Liver (tissue), 3 donors: ENCODE data around the gene TTI1.

Source experiments
- CTCF ChIP-seq: fragments of 150-350 bp; IDR thresholded peaks from 2 replicates; pipeline ENCODE4 v1.5.1; 2017; ENCODE audit warnings: improper control_type of control experiment, low read depth, low read length; ENCODE audit not compliant: missing input control
- GABPA ChIP-seq, 2 donors: IDR thresholded peaks in 1 of 2; conservative IDR thresholded peaks in 1 of 2; 2 replicates each; pipeline ENCODE4 v1.6.1; 2016; ENCODE audit warnings: antibody characterized with exemption in 2 of 2, mild to moderate bottlenecking in 1 of 2, moderate library complexity in 1 of 2
- MAX ChIP-seq: IDR thresholded peaks from 2 replicates; pipeline ENCODE4 v1.6.1; 2016; ENCODE audit warnings: antibody characterized with exemption
- NR2F2 ChIP-seq: IDR thresholded peaks from 2 replicates; pipeline ENCODE4 v1.6.1; 2016; ENCODE audit warnings: antibody characterized with exemption
- REST ChIP-seq: IDR thresholded peaks from 2 replicates; pipeline ENCODE4 v1.6.1; 2016; ENCODE audit warnings: antibody characterized with exemption, mild to moderate bottlenecking
- RXRA ChIP-seq, 2 donors: IDR thresholded peaks; 2 replicates each; pipeline ENCODE4 v1.6.1; 2017 to 2018; ENCODE audit warnings: antibody characterized with exemption in 2 of 2, mild to moderate bottlenecking in 1 of 2
- SP1 ChIP-seq: IDR thresholded peaks from 2 replicates; pipeline ENCODE4 v1.6.1; 2018; ENCODE audit warnings: antibody characterized with exemption, mild to moderate bottlenecking
- ZBTB33 ChIP-seq: IDR thresholded peaks from 2 replicates; pipeline ENCODE4 v1.6.1; 2016; ENCODE audit warnings: antibody characterized with exemption
- TF ChIP-seq, protein P1 (sequence below): IDR thresholded peaks from 2 replicates; pipeline ENCODE4 v1.6.1; 2016; ENCODE audit warnings: antibody characterized with exemption
- donor health status: healthy.
- donor health status: healthy.

- TF ChIP-seq GABPA (IDR thresholded peaks at IDR 0.05 in 1 of 2, conservative IDR thresholded peaks at IDR 0.05 in 1 of 2) (no peak), CTCF (no peak), SP1 (no peak), RXRA (IDR thresholded peaks at IDR 0.05) (no peak), REST (no peak), MAX (no peak), ZBTB33 (no peak), NR2F2 (no peak)
- TF ChIP-seq, protein P1, sequence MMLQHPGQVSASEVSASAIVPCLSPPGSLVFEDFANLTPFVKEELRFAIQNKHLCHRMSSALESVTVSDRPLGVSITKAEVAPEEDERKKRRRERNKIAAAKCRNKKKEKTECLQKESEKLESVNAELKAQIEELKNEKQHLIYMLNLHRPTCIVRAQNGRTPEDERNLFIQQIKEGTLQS: no peak
Measured at GRCh38 chr20:37994512-37994911, 38.7 kb downstream of the TTI1 start.
